ENCODE results near the gene CNIH1. TPM values are rescaled to one million over a fixed set of nuclear protein-coding genes. Genes with fewer than 3 reads are reported as not detected.
A peak's percentile ranks its signal among the peaks of the same experiment; 100 is the strongest.

The CNIH1 gene
- 98.5 TPM for total RNA-seq

DNA sequence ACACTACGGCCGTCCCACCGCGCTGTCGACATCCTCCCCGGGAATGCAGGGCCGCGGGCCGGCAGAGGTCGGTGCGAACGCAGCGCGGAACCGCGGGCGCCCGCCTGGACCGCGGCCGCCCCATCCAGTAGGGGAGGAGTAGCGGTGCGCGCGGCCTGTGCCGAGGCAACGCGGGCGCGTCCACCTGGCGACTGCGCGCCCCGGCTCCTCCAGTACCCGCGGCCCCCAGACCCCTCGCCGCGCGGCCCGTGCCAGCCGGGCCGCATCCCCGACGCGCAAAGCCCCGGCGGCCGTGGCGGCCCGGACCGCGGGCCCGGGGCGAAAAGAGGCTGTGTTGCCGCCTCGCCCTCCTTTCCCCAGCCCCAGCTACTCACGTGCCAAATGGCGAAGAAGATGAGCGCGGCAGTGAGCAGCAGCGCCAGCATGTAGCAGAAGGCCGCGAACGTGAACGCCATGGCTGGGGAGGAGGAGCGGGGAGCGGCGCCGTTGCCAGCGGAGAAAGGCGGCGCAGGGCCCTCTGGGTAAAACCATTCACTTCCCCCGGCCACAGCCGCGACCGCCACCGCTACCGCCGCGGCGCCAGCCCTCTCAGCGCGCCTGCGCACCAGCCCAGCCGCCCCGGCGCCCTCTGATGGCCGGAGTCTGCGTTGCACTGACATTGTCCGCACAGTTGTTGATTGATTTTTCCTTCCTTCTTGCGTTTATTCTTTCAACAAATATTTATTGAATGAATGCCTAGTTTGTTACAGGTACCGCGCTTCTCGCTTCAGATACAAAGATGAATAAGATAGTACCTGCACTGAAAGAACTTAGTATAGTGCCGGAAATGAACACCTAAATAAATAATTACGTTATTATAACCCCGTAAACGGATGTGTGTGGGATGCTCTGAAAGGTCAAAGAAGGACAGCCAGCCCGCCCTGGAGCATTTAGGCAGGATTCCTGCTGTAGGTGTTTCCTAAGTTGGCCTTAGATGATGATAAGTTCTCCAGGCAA lies at the start of gene CNIH1:
Gene CNIH1 (minus strand): TSS at position 502 of the 996 bp plus-strand sequence. CDS start 47 bp downstream, at position 455.
- DNase-seq (ENCODE audit: low spot score) = peak; percentile 93

DNA sequence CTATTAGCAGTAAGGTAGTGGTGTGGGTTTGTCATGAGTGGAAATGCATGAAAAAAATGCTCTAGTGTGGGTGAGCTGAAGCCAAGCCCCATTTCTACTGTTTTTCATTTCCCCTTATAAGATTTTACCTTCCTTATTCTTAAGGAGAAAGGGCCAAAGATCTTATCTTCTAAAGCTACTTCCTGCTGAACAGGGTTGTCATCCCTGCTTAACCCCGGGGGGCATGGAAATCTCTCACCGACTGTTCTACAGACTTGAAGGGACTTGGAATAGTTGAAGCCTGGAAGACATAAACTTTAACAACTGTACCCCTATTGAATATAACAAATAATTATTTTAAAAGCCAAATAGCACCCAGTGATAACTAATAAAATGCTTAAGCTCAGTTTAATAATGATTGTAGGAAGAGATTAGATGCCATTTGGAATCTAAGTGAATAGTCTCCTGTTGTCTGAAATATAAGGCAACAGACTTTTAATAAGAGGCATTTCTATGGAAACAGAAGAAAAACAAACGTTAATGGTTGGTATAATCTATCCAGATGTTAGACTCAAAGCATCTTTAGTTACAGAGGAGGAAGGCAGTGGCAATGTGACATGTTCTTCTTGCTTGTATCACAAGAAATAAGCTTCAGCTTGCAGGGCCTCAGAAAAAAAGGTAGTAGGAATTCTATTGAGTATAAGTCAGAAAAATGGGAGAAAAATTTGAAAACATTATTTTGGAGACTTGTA lies 49.4 kb upstream of the CNIH1 start:
- no peak for DNase-seq (ENCODE audit: low spot score)

DNA sequence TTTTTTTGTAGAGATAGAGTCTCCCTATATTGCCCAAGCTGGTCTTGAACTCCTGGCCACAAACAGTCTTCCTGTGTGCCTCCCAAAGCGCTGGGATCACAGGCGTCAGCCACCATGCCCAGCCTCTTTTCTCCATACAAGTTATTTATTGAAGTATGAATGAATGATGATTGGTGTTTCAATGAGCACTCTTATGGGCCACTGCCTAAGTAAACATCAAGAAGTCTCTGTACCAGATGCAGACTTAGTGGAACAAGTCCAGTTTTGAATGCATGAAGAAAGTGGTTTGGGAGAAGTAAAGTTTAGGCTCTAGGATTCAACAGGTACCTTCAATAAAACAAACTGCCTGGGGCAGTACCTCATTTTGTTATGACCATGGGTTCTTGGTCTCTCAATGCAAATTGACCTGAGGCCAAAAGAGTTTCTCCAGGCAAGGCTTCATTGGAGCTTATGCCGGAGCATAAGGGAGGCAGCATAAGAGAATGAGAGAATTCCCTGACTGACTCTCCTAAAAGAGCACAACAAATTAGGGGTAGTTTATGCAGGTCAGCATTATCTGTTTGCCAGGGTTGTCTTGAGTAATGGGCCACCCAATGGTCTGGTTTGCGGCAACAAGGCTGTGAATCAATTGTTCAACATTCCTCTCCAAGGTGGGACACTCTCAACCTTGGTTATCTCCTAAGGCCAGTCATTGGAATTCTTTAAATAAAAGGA lies 48.7 kb upstream of the CNIH1 start:
- DNase-seq (ENCODE audit: low spot score) = no peak

DNA sequence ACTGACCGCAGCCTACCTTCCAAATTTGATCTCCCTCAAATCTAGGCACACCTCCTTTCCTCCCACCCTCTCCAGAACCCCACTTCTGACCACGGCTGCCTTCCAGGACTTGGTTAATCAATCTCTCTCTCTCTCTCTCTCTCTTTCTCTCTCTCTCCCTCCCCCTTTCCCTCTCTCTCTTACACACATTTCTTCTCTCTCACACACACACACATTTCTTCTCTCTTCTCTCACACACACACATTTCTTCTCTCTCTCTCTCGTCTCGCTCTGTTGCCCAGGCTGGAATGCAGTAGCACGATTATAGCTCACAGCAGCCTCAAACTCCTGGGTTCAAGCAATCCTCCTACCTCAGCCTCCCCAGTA lies 48.1 kb upstream of the CNIH1 start:
- no peak for DNase-seq (ENCODE audit: low spot score)

DNA sequence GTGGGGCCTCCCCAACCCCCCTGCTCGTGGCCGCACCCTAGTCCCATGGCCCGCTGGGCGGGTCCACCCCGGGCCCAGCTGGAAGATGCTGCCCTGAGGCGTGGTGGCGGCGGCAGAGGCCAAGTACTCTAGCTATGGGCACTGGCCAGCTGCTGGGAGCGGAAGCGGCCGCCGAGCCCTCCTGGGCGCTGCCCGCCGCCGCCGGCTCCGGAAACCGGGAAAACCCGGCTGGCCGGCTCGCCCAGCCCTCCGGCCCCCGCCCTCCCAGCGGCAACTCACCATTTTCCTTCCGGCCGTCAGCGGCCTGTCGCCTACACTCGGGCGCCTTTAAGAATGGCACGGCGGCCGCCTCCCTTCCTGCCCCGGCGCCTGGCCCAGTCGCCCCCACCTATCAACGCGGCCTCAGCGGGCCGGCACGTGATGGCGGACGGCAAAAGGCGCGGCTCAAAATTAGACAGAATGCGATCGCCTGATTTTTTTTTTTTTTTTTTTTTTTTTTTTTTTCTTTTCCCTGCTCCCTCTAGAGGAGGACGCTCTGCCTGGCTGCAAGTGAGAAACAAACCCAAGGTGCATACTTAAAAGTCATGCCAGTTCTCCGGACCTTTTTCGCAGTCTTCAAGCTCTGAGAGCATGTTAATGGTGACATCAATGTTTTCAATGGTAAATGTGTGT lies 47.6 kb upstream of the CNIH1 start, which contains the start of gene GMFB:
Gene GMFB (minus strand): TSS at position 335 of the 672 bp plus-strand sequence. CDS start 53 bp downstream, at position 282.
- DNase-seq (ENCODE audit: low spot score) = peak; percentile 94

DNA sequence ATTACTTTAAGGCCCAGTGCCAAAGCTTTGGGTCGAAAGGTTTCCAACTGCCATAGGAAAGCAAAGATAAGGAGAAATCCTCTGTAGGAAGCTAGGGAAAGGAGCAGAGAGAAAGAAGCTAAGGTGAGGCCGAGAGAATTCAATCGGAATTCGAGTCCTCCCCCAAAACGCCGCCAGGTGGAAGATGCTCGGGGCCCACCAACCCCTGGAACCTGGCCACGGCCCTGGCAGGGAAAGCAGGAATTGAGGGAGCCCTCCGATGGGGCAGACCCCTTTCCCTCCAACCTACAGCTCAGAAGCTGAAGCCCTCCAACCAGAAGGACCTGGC lies 47.1 kb upstream of the CNIH1 start:
- no peak for DNase-seq (ENCODE audit: low spot score)

DNA sequence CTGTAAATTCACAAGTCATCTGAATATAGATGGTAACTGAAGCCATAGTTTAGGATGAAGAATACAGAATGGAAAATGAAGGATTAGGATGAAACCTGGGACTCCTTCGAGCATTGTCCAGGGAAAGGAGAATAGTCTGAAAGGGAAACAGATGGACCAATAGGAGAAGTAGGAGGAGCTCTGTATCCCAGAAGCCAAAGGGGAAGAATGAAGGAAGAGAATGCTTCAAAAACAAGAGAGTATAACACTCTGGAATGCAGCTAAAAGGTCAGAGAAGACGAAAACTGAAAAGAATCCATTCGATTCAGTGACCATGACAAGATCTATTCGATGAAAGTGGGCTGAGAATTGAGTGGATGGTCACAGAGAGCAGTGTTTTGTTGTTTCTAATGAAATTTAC lies 46.6 kb upstream of the CNIH1 start:
- no peak for DNase-seq (ENCODE audit: low spot score)

DNA sequence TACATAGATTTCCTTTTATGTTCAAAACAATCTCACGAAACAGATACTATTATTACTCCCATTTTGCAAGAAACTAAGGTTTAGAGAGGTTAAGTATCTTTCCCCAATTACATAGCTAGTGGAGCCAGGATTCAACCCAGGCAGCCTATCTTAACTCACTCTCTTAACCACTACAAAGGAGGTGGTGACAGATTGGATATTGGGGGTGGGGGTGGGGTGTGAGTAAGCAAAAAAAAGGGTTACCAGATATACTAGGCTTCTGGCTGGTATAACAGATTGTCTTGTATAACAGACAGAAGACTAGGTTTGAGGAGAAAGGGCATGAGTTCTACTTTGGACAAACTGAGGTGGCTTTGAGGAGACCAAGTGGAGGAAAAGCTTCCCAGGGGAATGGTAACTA lies 45.5 kb upstream of the CNIH1 start:
- no peak for DNase-seq (ENCODE audit: low spot score)

DNA sequence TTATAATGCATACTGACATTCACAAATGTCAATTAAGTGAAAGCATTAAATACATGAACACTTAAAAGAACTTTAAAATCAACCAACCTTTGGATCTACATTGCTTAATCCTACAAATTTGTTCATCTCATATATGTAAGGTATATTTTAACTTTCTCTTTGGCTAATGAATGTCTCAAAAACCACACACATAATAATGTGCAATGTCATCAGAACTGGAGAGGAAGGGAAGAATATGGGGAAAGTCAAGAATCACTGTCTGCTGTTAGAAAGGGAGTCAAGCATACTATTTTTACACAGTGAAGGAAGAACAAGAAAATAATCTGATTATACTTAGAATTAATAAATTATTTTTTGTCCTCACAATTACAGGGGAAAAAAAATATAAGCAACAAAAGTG lies 42.7 kb upstream of the CNIH1 start:
- DNase-seq (ENCODE audit: low spot score) = no peak

DNA sequence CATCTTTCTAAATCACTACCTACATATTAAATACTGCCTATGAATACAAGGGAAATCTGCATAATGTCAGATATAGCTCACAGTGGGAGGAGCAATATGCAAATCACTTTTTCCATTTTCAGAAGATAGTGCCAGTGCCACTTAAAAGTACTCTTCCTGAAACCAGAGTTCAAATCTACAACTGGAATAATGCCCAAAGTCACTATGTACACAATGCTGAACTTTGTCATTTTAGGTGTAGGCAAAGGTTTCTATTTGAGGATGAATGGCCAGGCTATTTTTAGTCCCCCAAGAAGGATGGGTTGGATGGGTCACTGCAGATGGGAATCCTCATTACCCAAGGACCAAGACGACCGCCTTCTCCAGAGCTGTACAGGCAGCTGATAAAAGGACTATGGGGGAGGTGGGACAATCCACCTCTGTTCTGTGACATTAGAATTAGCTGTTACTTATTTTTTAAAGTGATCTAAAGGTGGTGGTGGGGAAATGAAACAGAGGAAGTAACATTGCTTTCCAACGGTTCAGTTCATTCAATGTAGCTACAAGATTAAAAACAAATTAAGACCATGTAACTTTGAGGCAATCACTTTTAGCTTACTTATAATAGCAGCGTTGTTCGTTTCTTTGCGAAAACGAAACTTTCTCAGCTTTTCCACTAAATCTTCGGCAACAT lies 42.0 kb upstream of the CNIH1 start:
- DNase-seq (ENCODE audit: low spot score) = no peak

DNA sequence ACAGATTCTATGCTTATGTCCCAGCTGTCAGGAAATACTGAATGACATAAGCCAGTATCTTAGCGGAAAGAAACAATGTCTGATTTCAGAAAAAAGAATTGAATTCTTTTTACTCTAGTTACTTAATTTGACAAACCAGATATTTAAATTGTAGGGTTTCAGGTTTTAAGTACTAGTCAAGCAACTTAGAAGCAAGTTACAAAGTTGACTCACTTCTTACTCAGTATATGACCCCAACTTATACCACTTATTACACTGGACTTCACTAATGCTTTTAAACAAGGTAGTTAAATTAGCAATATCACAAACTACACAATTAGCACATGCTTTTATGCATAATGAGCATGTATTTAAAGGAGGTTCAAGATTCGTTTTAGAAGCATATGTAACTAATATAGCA lies 40.5 kb upstream of the CNIH1 start:
- DNase-seq (ENCODE audit: low spot score) = no peak

DNA sequence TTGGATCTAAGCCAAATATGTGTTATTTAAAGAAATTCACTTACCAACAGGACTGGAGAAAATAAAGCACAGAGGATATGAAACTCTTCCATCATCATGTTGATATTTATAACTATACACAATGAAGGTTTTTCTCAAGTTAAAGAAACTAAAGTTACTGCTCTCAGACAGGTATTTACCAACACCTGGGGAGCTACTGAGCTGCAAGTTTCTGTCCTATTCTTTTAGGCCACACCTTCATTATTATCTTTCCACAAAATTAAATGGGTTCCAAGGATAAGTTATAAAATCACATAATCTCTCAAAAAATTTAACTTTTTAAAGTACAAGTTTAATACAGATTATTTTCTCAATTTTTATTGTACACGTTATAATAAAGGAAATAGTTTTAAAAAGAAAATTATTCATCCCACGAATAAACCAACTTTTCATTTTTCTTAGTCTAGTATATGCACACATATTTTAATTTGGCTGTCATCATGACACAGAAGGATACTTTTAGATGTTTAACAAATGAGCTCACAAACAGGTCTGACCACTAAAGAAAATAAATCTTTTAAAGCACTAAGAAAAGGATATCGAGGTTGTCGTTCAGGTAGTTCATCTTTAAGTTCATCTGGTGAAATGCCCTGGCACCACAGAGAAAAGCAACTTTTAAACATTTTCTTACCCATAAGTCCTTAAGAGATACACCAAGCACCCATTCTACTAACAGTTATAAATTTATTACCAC lies 39.8 kb upstream of the CNIH1 start:
- no peak for DNase-seq (ENCODE audit: low spot score)

DNA sequence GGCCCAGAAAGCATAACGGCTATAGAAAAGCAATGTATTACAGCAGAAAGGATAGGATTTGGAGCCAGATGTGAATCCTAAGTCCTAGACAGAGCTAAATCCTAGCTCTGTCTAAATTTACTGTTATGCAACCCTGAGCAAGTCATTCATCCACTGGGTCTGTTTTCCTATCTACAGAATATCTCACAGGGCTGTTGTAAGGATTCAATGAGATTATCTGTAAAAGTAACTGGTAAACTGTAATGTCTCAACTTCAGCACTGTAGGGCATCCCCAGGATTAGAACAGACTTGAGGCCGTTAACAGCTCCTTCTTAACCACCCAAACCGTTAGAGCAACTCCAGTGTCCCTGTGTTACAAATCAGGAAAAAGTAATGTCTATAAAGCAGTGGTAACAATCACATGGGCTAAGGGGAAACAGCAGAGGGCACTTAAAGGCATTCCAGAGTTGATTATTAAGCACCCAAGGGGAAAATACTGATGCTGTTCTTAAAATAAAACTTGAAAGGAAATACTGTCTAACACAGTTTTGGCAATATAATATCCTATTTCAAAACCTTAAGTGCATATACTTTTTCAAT lies 37.6 kb upstream of the CNIH1 start:
- no peak for DNase-seq (ENCODE audit: low spot score)

DNA sequence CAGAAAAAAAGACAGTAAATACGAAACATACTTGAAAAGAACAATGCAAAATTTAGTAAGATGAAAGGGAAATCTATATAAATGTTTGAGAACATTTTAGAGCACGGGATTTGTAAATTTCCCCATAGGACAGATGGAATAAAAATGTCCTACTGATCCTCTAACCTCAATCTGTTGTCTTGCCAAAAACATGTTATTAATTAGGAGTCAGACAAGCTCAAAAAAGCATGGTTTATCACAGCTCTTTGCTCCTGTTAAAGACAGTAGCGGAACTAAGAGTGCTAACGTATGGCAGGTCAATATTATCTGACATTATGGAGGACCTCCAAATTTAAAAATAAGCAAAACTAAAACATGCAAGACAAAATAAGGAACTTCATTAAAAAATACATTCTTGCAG lies 34.7 kb upstream of the CNIH1 start:
- no peak for DNase-seq (ENCODE audit: low spot score)

DNA sequence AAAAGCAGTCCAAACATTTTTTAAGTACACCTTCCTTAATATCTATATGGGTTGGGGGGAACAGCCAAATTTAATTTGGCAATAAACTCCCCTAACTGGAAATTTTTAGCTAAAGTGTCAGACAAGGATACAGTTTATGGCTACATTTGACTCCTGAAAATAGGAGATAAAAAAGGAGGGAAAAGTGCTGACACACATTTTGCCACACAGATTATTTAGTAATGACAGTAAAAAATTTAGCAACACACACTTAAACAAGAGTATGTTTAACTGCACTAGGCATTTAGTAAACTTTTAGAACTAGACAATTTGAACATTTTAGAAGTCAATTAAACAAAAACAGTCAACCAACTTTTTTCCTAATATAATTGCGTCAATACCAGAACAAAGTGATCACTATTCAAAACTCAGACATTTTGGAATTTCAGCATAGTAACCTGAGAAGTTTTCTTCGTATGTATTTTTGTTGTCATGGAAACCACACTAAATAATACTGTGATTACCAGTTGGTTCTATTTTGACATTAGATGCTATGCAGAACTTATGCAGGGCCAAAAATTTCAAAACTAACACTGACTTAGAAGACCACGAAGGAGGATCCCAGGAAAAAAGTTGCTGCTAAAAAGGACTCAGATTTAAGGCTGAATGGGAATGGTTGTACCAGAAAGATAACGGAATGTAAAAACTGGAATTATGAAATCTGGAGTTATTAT lies 34.2 kb upstream of the CNIH1 start:
- DNase-seq (ENCODE audit: low spot score) = no peak

DNA sequence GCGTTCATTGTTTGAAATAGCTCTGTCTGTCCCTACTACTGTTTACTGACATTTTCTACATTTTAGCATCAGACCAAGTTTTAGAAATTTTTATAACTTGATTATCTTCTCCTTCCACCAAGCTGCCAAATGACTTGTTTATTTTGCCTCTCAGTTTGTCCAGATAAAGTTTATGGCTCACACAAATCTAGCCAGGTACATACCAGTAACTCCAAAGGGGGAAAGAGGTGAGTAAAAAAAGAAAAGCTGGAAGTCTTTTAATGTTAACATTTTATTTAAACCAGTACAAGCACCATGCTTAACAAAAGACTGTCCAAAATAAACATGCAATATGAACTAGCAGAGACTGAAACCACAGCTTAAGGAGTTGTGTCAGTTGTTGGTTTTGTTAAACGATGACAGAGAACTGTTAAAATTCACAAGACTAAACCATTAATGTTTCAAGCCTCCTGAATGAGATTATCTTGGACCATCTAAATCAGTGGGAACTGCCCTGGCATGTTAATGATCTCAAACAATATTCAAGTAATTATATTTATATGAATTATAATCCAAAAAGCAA lies 33.1 kb upstream of the CNIH1 start:
- no peak for DNase-seq (ENCODE audit: low spot score)

DNA sequence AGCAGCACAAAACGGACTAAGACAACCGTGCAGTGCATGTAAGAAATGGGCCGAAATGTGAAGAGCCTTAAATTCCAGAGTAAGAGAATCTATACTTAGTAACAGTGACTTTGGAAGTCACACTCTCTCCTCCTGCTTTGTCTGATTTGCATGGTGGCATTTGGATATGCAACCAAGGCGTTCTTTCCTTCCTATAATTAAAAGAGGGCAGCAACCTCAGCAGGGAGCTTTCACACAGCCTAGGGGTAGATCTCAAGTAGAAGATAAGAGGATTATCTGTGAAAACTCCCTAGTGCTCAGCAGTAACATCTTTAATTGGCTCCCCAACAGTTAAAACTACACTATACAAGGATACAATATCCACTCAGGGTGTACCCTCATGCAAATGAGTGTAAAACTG lies 31.1 kb upstream of the CNIH1 start:
- DNase-seq (ENCODE audit: low spot score) = no peak

DNA sequence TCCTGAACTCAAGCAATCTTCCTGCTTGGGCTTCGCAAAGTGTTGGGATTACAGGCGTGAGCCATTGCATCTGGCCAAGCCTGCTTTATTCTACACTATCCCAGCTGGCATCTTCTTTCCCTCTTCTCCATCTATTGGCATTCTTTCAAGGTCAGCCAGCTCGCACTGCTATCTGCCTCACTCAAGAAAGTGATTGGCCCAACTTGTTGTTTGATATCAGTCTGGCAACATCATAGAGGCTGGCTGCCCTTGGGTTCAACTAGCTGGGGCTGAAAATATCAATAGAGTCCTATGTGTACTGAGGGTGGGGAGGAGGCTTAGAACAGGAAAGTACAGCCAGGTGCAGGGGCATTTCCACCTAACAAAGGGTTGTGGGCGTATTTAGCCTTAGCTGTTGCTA lies 30.5 kb upstream of the CNIH1 start:
- no peak for DNase-seq (ENCODE audit: low spot score)

DNA sequence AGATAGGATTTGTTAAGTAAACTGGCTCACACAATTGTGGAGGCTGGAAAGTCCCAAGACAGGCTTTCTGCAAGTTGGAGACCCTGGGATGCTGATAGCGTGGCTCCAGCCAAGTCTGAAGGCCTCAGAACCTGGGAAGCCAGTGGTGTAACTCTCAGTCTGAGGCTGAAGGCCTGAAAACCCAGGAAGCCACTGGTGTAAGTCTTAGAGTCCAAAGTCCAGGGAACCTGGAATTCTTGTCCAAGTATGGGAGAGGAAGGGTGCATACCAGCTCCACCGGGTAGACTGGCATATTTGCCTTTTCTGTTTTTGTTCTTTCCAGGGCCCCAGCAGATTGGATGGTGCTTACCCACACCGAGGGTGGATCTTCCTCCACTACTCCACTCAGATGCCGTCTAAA lies 29.5 kb upstream of the CNIH1 start:
- peak; percentile 55 for DNase-seq (ENCODE audit: low spot score)

Data from mucosa of gallbladder (tissue), 1 donor.